ENCODE measurements around the gene PLCXD1. TPM values are rescaled to one million over a fixed set of nuclear protein-coding genes. Genes with fewer than 3 reads are reported as not detected.

PLCXD1 gene
- total RNA-seq, 1 donor = 9.5 TPM

GRCh38 chrX:265502-265901 lies 15.7 kb upstream of the PLCXD1 start:
- TF ChIP-seq CTCF (IDR thresholded peaks at IDR 0.05; ENCODE audit: insufficient read depth, low read length) = no peak
- H3K4me3 ChIP-seq (ENCODE audit: low read depth, low read length) = no peak overlapping the region
- no peak for DNase-seq (ENCODE audit: low read depth)

GRCh38 chrX:267771-268261 lies 13.4 kb upstream of the PLCXD1 start:
- no peak for TF ChIP-seq CTCF (IDR thresholded peaks at IDR 0.05; ENCODE audit: insufficient read depth, low read length)
- no peak overlapping the region for H3K4me3 ChIP-seq (ENCODE audit: low read depth, low read length)
- DNase-seq (ENCODE audit: low read depth) = no peak

GRCh38 chrX:270848-271367 lies 10.3 kb upstream of the PLCXD1 start:
- no peak for DNase-seq (ENCODE audit: low read depth)
- TF ChIP-seq CTCF (IDR thresholded peaks at IDR 0.05; ENCODE audit: insufficient read depth, low read length) = no peak

GRCh38 chrX:274904-275475 lies 6.2 kb upstream of the PLCXD1 start:
- no peak for TF ChIP-seq CTCF (IDR thresholded peaks at IDR 0.05; ENCODE audit: insufficient read depth, low read length)
- no peak overlapping the region for H3K4me3 ChIP-seq (ENCODE audit: low read depth, low read length)
- DNase-seq (ENCODE audit: low read depth) = no peak

More at GRCh38 chrX:270848-271367, 10.3 kb upstream of the PLCXD1 start:
- no peak overlapping the region for H3K4me3 ChIP-seq (ENCODE audit: low read depth, low read length)

GRCh38 chrX:275476-275966 lies 5.7 kb upstream of the PLCXD1 start:
- no peak for DNase-seq (ENCODE audit: low read depth)
- no peak for TF ChIP-seq CTCF (IDR thresholded peaks at IDR 0.05; ENCODE audit: insufficient read depth, low read length)
- no peak overlapping the region for H3K4me3 ChIP-seq (ENCODE audit: low read depth, low read length)

- peak; percentile 34 for DNase-seq (ENCODE audit: low read depth)
- no peak for TF ChIP-seq CTCF (IDR thresholded peaks at IDR 0.05; ENCODE audit: insufficient read depth, low read length)
- H3K4me3 ChIP-seq (ENCODE audit: low read depth, low read length) = peak overlapping the region; percentile 72
These were observed 5.1 kb upstream of the PLCXD1 start for GRCh38 chrX:275967-276580.
